ENCODE data around the gene ST3GAL2.

Gene ST3GAL2

DNA sequence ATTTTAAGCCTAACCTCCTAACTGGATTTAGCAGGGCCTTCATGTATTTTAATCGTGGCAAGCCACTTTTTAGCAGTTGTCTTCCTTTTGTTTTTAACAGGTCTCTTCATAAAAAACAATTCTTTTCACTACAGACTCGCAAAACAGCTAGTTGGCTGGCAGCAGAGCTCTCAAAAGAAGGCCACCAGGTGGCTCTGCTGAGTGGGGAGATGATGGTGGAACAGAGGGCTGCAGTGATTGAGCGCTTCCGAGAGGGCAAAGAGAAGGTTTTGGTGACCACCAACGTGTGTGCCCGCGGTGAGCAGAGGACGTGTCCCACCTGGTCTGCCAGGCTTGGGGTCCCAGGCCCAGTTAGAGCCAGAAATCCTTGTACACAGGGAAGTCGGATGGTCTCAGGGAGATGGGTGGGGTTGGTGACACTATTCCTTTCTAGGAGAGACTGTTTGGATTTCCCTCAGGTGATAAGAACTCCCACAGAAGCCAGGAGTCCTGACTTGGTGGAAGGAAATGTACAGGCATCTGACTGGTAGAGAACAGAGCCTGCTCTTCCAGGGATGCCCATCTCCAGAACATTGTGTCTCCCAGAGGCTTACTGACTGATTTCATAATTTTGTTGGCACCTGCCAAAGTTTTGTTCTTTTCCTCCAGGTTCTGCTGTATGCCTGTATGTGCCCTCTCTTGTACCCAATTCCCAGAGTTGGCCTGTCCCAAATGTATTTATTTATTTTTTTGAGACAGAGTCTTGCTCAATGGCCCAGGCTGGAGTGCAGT, 107.1 kb downstream of the ST3GAL2 start:
- TF ChIP-seq GATA2 (IDR thresholded peaks at IDR 0.05; ENCODE audit: low read depth, low read length) = no peak
- no peak for TF ChIP-seq GATA3 (IDR thresholded peaks at IDR 0.05; ENCODE audit: low read depth, low read length)

DNA sequence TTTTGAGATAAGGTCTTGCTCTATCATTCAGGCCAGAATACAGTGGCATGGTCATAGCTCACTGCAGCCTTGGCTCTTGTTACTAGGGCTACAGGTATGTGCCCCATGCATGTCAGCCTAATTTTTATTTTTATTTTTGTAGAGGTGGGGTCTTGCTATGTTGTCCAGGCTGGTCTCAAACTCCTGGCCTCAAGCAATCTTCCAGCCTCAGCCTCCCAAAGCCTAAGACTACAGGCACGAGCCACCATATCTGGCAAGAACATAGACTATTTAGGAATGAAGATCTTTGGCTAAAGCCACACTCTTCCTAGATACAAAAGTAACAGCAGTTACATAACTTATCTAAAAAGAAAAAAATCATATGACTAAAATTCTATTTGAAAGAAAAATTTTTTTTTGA, 107.8 kb downstream of the ST3GAL2 start:
- TF ChIP-seq GATA2 (IDR thresholded peaks at IDR 0.05; ENCODE audit: low read depth, low read length) = no peak
- no peak for TF ChIP-seq GATA3 (IDR thresholded peaks at IDR 0.05; ENCODE audit: low read depth, low read length)
